ENCODE measurements around the gene MMP7. TPM values are rescaled to one million over a fixed set of nuclear protein-coding genes. Genes with fewer than 3 reads are reported as not detected.

Gene MMP7
- total and polyA plus RNA-seq, 2 donors from 2014 or later: 101 to 1,380 TPM

- TF ChIP-seq CTCF (IDR thresholded peaks at IDR 0.05; ENCODE audit: borderline replicate concordance, extremely low read depth, insufficient read depth): no peak
- FAIRE-seq: no peak
- no peak overlapping the region for H3K27ac ChIP-seq (ENCODE audit: low read depth in 2 of 2, low read length in 2 of 2)
Observed at GRCh38 chr11:102546923-102547471, 16.4 kb upstream of the MMP7 start.

GRCh38 chr11:102546427-102546826 lies 15.9 kb upstream of the MMP7 start:
- H3K9me3 ChIP-seq (ENCODE audit: control insufficient read depth in 2 of 3, insufficient read depth in 1 of 3, low read length in 3 of 3): no peaks in the 10 kb centered on the region
- no peaks in the 10 kb centered on the region for H3K27me3 ChIP-seq (ENCODE audit: control insufficient read depth, insufficient read depth, low read length)
- DNase-seq (no peak), FAIRE-seq (no peak)
- no peak for TF ChIP-seq CTCF (IDR thresholded peaks at IDR 0.05; ENCODE audit: borderline replicate concordance, extremely low read depth, insufficient read depth)
- no peak overlapping the region for H3K27ac ChIP-seq (ENCODE audit: low read depth in 2 of 2, low read length in 2 of 2)
- H3K9ac ChIP-seq (ENCODE audit: low read length in 3 of 3): no peak overlapping the region
- H3K4me1 ChIP-seq (ENCODE audit: control insufficient read depth in 2 of 3, insufficient read depth in 2 of 3, low read depth in 1 of 3, low read length in 3 of 3): no peaks in the 10 kb centered on the region
- H3K4me3 ChIP-seq (ENCODE audit: low read length in 3 of 3): no peak overlapping the region
- intact Hi-C loops (cut with DNase I): no loop called here
- no peaks in the 10 kb centered on the region for H3K36me3 ChIP-seq (ENCODE audit: control insufficient read depth in 2 of 3, insufficient read depth in 3 of 3, low read length in 3 of 3)

More at GRCh38 chr11:102546923-102547471, 16.4 kb upstream of the MMP7 start:
- intact Hi-C loops (cut with DNase I): no loop called here
- H3K4me3 ChIP-seq (ENCODE audit: low read length in 3 of 3): no peak overlapping the region
- no peaks in the 10 kb centered on the region for H3K27me3 ChIP-seq (ENCODE audit: control insufficient read depth, insufficient read depth, low read length)
- H3K4me1 ChIP-seq (ENCODE audit: control insufficient read depth in 2 of 3, insufficient read depth in 2 of 3, low read depth in 1 of 3, low read length in 3 of 3): no peaks in the 10 kb centered on the region
- no peaks in the 10 kb centered on the region for H3K36me3 ChIP-seq (ENCODE audit: control insufficient read depth in 2 of 3, insufficient read depth in 3 of 3, low read length in 3 of 3)
- no peaks in the 10 kb centered on the region for H3K9me3 ChIP-seq (ENCODE audit: control insufficient read depth in 2 of 3, insufficient read depth in 1 of 3, low read length in 3 of 3)
- no peak overlapping the region for H3K9ac ChIP-seq (ENCODE audit: low read length in 3 of 3)
- peak in 1 of 5 donors; percentile 27 for DNase-seq

GRCh38 chr11:102545701-102546100 lies 15.2 kb upstream of the MMP7 start:
- Histone ChIP-seq H3K4me3 (ENCODE audit: low read length in 3 of 3) (no peak overlapping the region), H3K36me3 (ENCODE audit: control insufficient read depth in 2 of 3, insufficient read depth in 3 of 3, low read length in 3 of 3) (no peaks in the 10 kb centered on the region), H3K9ac (ENCODE audit: low read length in 3 of 3) (no peak overlapping the region), H3K9me3 (ENCODE audit: control insufficient read depth in 2 of 3, insufficient read depth in 1 of 3, low read length in 3 of 3) (no peaks in the 10 kb centered on the region), H3K27me3 (ENCODE audit: control insufficient read depth, insufficient read depth, low read length) (no peaks in the 10 kb centered on the region), H3K4me1 (ENCODE audit: control insufficient read depth in 2 of 3, insufficient read depth in 2 of 3, low read depth in 1 of 3, low read length in 3 of 3) (no peaks in the 10 kb centered on the region), H3K27ac (ENCODE audit: low read depth in 2 of 2, low read length in 2 of 2) (no peak overlapping the region)
- FAIRE-seq: no peak
- DNase-seq: no peak
- intact Hi-C loops (cut with DNase I): no loop called here
- TF ChIP-seq CTCF (IDR thresholded peaks at IDR 0.05; ENCODE audit: borderline replicate concordance, extremely low read depth, insufficient read depth): no peak

GRCh38 chr11:102544594-102544993 lies 14.0 kb upstream of the MMP7 start:
- no peak for TF ChIP-seq CTCF (IDR thresholded peaks at IDR 0.05; ENCODE audit: borderline replicate concordance, extremely low read depth, insufficient read depth)
- Histone ChIP-seq H3K4me1 (ENCODE audit: control insufficient read depth in 2 of 3, insufficient read depth in 2 of 3, low read depth in 1 of 3, low read length in 3 of 3) (no peaks in the 10 kb centered on the region), H3K9ac (ENCODE audit: low read length in 3 of 3) (no peak overlapping the region), H3K9me3 (ENCODE audit: control insufficient read depth in 2 of 3, insufficient read depth in 1 of 3, low read length in 3 of 3) (no peaks in the 10 kb centered on the region), H3K27ac (ENCODE audit: low read depth in 2 of 2, low read length in 2 of 2) (no peak overlapping the region), H3K36me3 (ENCODE audit: control insufficient read depth in 2 of 3, insufficient read depth in 3 of 3, low read length in 3 of 3) (no peaks in the 10 kb centered on the region), H3K4me3 (ENCODE audit: low read length in 3 of 3) (no peak overlapping the region), H3K27me3 (ENCODE audit: control insufficient read depth, insufficient read depth, low read length) (no peaks in the 10 kb centered on the region)
- intact Hi-C loops (cut with DNase I): no loop called here
- no peak for DNase-seq
- no peak for FAIRE-seq
